Measurements from ENCODE around the gene MROH2B.

The MROH2B gene

GRCh38 chr5:41071242-41071641 is at the start of gene MROH2B:
Gene MROH2B (minus strand): TSS chr5:41071342. CDS start chr5:41070852, 490 bp downstream.
- no peak for DNase-seq (ENCODE audit: low read depth, low spot score)

DNA sequence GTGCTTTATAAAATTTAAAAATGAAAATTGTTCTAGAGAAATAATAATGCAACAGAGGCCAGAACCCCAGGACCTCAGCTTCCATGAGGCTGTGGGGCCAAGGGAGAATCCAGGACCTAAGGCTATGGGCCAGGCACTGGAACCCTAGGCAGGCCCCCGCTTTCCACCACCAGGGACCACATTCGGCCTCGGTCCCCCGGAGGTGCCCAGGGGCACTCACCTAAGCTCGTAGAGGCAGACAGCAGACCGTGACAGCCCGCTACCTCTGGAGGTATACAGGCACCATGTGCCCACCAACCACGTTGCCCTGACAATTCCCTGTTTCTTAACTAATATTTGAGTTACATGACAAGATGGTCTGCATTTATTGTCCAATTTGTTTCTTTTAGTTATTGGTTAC is 49.5 kb upstream of the MROH2B start:
- no peak for DNase-seq (ENCODE audit: low read depth, low spot score)

- DNase-seq (ENCODE audit: low read depth, low spot score) = no peak
Measured at GRCh38 chr5:41118177-41118576, 47.0 kb upstream of the MROH2B start.

- peak; percentile 44 for DNase-seq (ENCODE audit: low read depth, low spot score)
Measured at GRCh38 chr5:41115281-41115680, 44.1 kb upstream of the MROH2B start.

- DNase-seq (ENCODE audit: low read depth, low spot score) = no peak
Measured at GRCh38 chr5:41112486-41113455, 41.6 kb upstream of the MROH2B start.

GRCh38 chr5:41109186-41109585 is 38.0 kb upstream of the MROH2B start:
- no peak for DNase-seq (ENCODE audit: low read depth, low spot score)

DNA sequence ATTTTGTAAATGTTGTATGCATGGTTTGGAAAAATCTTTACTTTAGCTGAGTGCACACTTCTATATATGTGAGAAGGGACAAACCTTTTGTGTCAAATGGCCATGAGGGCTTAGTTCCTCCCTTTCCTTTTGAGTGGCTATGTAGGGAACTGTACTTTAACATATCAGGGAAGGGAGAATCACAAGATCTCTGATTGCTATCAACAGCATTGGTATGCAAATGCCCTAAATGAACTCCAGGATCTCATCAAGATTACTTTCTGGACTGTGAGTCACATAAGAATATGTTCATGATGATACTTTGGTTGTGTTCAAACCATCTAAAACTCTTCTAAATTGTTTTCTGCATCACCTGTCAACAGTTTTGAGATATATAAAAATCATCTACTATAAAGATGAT is 31.2 kb upstream of the MROH2B start:
- DNase-seq (ENCODE audit: low read depth, low spot score) = no peak

DNA sequence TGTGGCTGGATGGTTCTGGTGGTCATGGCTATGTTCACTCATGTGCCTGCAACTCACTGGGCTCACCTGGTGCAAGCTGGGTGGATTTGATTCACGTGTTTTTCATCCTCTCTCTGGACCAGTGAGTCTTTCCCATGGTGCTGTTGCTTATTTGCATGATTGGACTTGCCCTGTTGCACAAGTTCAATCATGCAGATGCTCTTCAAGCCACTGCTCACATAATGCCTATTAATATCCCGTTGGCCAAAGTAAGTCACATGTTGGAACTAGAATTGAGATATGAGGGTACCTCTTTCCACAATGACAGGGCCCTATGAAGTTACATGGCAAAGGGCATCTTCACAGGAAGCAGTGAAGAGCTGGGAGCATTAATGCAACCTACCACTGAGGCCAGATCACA is 26.5 kb upstream of the MROH2B start:
- DNase-seq (ENCODE audit: low read depth, low spot score) = no peak

DNA sequence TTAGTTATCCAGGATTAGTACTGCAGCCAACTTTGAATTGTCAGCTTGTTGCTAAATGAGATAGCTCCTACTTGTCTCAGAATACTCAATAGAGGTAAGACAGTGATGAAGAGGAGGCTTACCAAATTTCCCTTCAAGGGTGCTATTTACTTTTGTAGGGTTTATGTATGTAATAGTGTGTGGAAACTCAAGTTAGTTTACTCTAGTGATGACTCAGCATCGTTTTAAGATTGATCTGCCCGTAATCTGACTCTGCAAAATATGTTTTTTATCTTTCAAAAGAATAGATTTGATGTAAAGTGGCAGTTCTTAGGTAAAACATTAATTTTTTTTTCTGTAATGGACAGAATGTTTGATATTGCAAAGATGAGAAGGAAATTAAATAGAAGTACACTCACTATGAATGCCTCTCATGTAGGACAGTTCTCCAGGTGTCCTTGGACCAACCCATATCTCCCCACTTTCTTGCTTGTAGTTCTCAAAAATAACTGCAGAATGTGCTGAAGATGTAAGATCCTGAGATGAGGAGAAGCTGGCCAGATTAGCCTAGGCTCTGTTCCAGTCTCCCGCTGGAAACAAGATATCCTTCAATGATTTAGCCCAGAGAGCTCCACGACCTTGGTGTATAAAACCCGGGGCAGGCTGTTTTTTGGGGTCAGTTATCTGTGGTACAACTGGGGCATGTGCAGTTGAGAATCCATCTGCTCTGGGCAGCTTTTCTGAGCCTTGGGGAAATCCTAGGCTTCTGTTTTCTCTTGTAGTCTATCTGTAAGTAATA is 24.4 kb upstream of the MROH2B start:
- no peak for DNase-seq (ENCODE audit: low read depth, low spot score)

- no peak for DNase-seq (ENCODE audit: low read depth, low spot score)
Measured at GRCh38 chr5:41094871-41095270, 23.7 kb upstream of the MROH2B start.

DNA sequence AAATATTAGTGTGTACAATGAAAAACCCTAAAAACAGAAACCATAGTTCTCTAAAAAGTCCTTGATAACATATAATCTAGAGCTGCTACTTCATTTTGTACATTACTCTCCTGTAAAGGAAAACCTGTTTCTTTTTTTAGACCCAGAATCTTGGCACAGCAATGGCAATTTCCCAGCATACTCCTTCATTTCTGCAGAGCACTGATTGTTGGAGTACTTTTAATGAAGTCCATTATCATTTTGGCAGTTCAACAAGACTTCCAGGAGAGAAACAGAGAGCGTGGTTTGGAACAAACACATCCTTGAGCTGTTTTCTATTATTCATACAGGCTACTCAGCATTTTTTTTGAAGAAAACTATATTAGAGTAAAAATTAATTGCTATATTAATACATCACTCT is 22.7 kb upstream of the MROH2B start:
- DNase-seq (ENCODE audit: low read depth, low spot score) = no peak

DNA sequence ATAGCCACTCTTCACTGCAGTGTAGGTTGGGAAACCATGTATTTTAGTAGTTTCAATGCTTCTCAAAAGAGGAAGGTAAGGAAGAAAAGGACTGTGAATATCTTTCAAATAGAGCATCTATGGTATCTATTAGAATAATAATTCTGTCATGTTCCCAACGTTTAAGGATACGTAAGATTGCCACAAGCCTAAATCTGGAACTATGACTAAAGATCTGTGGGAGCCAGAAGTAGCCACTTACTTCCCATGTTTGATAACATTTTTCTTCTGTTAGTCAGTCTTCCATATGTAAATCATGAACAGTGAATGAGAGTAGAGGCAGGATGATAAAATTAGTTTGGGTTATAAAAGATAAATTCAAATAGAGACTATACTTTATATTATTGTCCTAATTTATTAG is 16.3 kb upstream of the MROH2B start:
- no peak for DNase-seq (ENCODE audit: low read depth, low spot score)

GRCh38 chr5:41083306-41083705 is 12.2 kb upstream of the MROH2B start:
- no peak for DNase-seq (ENCODE audit: low read depth, low spot score)

DNA sequence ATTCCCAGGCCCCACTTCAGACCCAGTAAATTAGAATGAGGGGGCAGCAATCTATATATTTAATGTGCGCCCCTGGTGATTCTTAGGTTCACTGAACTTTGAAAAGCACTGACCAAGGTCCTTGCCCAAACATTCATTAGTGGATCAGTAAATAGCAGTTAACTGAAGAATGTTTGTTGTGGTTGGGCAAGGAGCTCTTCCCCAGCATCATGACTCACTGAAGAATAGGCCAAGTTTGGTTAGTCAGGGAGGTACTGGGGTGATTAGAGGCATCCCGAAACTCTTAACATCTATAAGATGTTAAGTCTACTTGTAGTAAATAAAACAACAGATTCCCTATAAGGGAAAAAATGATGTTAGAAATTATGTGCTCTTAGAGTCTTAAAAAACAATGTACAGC is 833 bp upstream of the MROH2B start:
- no peak for DNase-seq (ENCODE audit: low read depth, low spot score)

- no peak for DNase-seq (ENCODE audit: low read depth, low spot score)
Measured at GRCh38 chr5:41067714-41068568, 3.2 kb downstream of the MROH2B start.

- DNase-seq (ENCODE audit: low read depth, low spot score) = no peak
Measured at GRCh38 chr5:41065691-41066335, 5.3 kb downstream of the MROH2B start.

GRCh38 chr5:41057940-41058339 is 13.2 kb downstream of the MROH2B start:
- no peak for DNase-seq (ENCODE audit: low read depth, low spot score)

DNA sequence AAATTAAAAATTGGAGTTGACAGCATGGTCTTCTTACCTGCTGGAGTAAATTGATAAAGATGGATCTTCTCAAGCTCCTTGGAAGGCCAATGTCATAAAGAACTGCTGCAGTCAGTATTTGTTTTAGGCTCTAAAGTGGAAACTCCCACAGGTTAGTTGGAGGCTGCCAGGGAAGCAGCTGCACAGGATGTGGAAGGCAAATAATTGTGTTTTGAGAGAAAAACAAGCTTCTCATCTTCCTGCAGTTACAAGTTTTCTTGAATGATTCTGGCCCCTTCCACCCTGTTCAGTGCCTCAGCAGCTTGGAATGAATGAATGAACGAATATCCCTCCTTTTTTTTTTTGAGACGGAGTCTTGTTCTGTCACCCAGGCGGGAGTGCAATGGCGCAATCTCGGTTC is 13.9 kb downstream of the MROH2B start:
- DNase-seq (ENCODE audit: low read depth, low spot score) = no peak

- DNase-seq (ENCODE audit: low read depth, low spot score) = peak; percentile 44
Measured at GRCh38 chr5:41048986-41049385, 22.2 kb downstream of the MROH2B start.

DNA sequence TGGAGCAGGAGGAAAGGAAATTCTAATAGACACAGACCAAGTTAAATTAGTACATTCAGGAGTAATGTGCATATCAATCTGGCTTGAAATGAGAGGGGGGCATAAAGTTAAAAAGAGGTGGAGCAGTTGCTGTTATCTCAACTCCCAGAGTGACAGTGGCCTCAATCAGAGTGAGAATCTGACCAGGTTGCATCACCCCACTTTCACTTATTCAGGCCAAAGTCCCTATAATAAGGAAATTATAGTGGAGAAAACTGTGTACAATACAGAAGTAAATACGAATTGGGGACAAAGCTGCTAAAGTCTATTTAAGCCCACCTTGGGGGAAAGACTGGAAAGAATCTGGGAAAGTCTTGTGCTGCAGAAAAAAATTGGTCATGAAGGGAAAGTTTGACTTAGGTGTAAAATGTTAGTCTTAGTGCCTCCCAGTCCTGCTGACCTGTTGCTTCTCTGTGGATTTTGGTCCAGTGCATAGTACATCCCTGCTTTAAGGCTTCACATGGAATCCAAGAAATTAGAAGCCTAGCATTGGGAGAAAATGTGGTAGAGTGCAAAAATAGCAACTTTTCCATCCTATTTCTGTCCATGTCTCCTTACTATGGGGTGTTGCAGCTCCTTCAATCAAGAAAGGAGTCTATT is 27.9 kb downstream of the MROH2B start:
- no peak for DNase-seq (ENCODE audit: low read depth, low spot score)

GRCh38 chr5:41032973-41033372 is 38.2 kb downstream of the MROH2B start:
- DNase-seq (ENCODE audit: low read depth, low spot score) = no peak

Data from smooth muscle cell of the brain vasculature (primary cell).